HuH-7.5 (cell line): Measurements from ENCODE around the gene MYPN.
"Not testable (repeated sequence)": the region's sequence is repeated elsewhere in the genome, so short reads cannot be mapped to it uniquely, and the experiment has no call there.

Experiments used
- DNase-seq: peaks from one replicate; pipeline ENCODE4 v3.0.0; 2011; ENCODE audit warnings: low spot score

Gene MYPN, protein sequence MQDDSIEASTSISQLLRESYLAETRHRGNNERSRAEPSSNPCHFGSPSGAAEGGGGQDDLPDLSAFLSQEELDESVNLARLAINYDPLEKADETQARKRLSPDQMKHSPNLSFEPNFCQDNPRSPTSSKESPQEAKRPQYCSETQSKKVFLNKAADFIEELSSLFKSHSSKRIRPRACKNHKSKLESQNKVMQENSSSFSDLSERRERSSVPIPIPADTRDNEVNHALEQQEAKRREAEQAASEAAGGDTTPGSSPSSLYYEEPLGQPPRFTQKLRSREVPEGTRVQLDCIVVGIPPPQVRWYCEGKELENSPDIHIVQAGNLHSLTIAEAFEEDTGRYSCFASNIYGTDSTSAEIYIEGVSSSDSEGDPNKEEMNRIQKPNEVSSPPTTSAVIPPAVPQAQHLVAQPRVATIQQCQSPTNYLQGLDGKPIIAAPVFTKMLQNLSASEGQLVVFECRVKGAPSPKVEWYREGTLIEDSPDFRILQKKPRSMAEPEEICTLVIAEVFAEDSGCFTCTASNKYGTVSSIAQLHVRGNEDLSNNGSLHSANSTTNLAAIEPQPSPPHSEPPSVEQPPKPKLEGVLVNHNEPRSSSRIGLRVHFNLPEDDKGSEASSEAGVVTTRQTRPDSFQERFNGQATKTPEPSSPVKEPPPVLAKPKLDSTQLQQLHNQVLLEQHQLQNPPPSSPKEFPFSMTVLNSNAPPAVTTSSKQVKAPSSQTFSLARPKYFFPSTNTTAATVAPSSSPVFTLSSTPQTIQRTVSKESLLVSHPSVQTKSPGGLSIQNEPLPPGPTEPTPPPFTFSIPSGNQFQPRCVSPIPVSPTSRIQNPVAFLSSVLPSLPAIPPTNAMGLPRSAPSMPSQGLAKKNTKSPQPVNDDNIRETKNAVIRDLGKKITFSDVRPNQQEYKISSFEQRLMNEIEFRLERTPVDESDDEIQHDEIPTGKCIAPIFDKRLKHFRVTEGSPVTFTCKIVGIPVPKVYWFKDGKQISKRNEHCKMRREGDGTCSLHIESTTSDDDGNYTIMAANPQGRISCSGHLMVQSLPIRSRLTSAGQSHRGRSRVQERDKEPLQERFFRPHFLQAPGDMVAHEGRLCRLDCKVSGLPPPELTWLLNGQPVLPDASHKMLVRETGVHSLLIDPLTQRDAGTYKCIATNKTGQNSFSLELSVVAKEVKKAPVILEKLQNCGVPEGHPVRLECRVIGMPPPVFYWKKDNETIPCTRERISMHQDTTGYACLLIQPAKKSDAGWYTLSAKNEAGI (N-terminal part only)

DNA sequence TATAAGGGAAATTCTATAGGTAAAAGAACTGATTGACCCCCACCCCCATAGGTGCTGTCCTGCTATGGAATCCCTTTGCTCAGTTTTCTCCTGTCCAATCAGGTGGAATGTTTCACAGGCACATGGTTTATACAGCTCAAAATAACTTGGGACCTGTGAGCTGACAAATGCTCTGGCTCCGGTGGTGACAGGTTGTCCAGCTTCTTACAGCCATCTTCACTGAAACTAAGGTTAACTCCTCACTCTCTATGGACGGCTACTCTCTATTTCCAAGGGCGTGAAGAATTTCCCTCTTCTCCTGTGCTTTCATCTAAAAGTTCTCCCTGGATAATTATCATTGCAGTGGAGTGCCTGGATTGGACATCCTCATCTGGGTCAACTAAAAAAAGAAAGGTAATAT, at the start of gene MYPN:
Gene MYPN (plus strand): TSS at position 158 of the 400 bp plus-strand sequence. CDS start 11,951 bp downstream, outside the sequence.
- DNase-seq: no peak

DNA sequence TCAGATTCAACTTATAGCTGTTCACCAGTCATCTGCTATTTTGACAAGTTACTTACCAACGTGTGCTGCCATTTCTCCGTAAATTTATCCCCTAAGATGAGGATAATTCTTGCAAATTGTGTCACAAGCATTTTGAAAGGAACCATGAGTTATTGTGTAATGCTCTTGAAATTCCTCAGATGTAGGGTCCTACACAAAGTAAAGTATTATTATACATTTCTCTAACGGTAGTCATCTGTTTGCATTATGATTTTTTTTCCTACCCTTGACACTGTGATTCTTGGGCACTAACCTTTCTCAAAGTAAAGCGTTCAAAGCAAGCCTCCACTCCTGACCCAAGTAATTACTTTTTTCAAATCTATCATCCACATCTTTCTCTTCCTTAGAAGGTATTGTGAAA, 42.3 kb upstream of the MYPN start:
- DNase-seq: no peak

DNA sequence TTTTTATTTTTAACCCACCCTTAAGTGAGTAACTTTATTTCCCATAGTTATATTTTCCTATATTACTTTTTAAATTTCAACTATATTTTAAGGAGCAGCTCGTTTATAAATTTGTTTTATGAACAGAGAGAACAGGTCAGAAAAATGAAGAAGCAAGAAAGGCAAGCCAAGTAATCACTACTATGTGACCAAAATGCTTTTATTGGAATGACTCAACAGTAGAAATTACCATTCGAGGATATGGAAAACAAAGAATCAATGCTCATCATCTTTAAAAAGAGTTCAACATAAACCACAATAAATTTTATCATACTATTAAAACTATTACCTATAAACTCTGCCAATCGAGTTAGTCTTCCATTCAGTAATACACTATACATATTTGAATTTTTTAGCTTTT, 41.8 kb upstream of the MYPN start:
- no peak for DNase-seq

DNA sequence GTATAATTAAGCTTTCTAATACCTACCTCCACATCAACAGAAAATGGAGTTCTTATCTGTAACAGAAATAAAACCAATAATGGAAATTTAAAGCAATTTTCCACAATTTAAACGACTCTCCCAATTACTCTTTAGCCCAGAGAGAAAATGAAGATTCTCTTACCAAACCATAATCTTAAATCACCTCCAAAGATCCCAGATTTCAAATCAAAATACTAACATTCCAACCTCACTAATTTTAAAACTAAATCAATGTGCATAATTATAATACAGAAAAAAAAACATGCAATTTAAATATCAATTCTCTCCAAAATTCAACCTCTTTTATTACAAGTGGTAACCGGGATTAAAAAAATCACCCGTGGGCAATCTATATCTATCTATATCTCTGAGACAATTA, 35.7 kb upstream of the MYPN start:
- no peak for DNase-seq

DNA sequence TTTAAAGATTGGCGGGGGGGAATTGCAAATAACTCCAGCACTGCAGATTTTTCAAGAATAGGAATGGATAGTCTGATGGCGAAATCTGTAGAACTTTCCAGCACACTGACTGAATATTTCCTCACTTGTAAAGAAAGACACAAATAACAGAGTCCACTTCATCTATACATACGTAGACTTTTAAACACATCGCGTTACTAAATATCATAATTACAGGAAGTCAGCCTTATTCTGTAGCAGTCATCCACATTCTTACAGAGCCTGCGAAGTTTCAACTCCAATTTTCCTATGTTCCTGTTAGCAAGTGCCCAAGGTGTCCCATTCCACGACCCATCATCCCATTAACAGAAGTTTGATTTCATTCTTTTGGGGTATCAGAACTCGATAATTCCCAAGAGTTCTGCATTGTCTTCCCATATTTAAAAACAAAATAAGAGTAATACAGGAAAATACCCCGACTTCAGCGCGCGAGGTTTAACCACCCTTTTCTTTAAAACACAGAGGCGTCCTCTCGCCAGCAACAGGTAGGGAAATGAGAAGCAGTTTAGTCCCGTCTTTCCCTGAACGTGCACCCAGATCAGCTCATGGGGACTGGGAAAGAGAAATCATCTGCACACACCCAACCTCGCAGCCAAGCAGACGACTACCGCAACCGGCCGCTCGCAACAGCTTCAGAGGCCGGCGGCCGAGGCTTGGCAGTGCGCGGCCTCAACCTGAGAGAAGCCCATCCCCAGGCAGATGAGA, 35.1 kb upstream of the MYPN start:
- no peak for DNase-seq

DNA sequence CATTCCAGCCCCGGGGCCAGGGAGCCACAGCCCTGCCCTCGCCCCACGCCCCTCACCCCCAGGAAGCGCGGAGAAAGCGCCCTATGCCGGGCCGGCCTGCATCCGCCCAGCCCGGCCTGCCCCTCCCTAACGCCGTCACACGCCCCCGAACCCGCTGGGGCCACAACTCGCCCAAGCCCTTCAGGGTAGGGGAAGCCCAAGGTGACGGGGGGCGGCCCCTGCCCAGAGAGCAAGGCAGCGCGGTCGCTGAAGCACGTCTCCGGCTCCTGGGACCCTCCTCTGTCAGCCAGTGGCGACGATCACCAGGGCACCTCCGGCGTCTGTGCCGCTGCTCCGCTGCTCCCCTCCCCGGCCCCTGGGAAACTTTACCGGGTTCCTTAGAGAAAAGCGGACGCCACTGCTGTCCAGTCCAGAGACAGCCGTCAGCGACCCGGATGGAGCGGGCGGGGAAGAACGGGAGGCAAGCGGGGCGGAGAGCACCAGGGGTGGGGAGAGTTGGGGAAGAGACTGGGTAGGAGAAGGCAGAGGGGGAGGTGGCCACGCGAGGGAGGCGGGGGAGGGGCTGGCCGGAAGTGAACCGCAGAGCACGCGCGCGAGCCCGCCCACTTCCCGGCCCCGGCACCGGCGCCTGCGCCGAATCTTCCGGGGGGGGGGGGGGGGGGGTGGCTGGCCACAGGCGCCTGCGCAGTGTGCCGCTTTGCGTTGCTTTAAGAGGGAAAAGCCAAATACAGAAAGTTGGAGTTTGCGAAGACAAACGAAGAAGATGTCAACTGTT, 34.3 kb upstream of the MYPN start, which contains the start of gene HERC4:
Gene HERC4 (minus strand): TSS at position 509 of the 775 bp plus-strand sequence. CDS start 2,175 bp downstream, outside the sequence.
- peak; percentile 82 for DNase-seq

DNA sequence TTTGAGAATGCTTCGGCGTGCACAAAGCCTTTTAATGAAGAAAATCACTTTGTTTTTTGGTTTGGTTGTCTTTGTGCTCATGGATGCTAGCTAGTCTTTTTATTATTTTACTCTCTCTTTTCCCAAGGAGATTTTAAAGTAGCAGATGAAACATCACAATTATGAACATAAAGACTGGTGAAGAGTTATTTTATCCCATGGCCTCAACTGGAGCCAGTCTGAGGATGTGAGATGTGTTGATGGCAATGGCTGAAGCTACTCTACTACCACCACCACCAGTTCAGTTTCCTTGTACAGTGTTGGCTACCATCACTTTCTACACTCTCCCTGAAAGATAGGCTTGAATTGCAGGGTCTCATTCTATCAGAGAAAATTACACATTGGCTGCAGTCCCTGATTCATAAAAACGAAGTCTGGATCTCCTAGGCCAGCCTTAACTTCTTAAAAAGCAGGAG, 33.7 kb upstream of the MYPN start:
- no peak for DNase-seq

DNA sequence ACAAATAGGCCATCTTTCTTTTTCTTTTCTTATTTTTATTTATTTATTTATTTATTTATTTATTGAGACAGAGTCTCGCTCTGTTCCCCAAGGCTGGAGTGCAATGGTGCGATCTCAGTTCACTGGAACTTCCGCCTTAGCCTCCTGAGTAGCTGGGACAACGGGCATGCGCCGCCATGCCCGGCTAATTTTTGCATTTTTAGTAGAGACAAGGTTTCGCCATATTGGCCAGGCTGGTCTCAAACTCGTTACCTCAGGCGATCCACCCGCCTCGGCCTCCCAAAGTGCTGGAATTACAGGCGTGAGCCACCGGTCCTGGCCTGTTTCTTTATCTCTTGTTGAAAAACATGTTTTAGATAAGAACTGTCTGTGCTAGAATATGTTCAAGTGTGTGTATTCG, 33.2 kb upstream of the MYPN start:
- DNase-seq: not testable (repeated sequence)

DNA sequence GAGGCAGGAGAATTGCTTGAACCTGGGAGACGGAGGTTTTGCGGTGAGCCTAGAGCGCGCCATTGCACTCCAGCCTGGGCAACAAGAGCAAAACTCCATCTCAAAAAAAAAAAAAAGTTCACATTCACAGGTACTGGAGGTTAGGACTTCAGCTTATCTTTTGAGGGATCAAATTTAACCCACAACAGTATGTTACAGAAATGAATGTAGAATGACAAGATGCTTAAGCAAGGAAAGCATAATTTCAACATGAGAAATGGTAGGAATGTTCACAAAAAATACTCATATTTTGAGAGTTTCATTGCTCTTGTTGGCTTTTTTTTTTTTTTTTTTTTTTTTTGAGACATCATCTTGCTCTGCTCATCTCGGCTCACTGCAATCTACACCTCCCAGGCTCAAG, 32.3 kb upstream of the MYPN start:
- no peak for DNase-seq

DNA sequence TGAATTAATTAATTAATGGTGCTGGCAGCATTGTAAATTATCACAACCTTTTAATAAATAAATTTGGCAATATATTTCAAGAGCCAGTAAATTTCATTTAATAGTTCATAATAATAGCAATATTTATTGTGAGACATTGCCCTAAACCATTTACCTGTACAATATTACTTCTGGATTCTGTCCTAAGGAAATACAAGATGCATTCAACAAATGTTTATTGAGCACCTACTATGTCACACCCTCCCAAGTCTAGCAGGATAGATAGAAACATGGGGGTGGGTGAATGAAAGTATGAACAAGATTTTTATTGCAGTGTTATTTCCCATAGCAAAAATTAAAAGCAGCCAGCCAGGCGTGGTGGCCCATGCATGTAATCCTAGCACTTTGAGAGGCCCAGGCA, 29.9 kb upstream of the MYPN start:
- no peak for DNase-seq

DNA sequence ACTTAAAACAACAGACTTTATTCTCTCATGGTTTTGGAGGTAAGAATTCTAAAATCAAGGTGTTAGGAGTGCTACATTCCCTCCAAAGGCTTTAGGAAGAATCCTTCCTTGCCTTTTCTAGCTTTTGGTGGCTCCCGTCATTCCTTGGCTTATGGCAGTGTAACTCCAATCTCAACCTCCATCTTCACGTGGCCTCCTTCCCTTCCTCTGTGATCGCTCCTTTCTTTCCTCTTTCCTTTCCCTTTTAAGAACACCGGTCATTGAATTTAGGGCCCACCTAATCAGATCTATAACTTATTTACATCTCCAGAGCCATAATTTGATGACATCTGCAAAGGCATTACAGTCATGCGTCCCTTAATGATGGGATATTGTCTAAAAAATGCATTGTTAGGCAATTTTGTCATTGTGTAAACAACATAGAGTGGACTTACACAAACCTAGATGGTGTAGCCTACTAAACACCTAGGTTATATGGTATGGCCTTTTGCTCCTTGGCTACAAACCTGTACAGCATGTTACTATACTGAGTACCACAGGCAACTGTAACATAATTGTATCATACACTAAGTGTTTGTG, 28.3 kb upstream of the MYPN start:
- DNase-seq: no peak

DNA sequence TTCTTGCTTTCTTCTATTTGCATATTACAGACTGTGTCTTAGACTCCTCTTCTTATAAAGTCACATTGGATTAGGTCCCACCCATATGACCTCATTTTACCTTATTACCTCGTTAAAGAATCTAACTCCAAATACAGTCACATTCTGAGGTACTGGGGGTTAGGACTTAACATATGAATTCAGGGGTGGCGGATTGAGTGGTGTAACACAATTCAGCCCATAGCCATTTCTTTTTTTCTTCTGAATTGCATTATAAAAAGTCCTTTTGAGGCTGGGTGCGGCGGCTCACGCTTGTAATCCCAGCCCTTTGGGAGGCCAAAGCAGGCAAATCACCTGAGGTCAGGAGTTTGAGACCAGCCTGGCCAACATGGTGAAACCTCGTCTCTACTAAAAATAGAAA, 27.4 kb upstream of the MYPN start:
- no peak for DNase-seq

DNA sequence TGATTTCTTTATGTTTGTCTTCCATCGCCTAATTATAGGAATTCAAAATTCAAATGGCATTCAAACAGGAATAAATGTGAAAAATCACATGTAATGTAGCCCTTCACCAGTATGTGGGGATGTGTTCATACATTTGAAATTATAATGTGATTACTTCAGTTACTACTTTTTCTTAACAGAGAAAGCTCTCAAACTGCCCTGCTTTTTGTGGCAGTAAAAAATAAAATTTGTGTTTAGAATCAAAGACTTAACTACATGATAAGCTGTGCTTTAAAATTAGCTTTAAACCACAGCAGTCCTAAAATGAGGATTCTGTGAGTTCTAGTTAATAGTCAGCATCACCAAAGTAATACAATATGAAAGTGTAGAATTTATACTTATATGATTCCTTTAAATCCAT, 26.4 kb upstream of the MYPN start:
- DNase-seq: no peak

DNA sequence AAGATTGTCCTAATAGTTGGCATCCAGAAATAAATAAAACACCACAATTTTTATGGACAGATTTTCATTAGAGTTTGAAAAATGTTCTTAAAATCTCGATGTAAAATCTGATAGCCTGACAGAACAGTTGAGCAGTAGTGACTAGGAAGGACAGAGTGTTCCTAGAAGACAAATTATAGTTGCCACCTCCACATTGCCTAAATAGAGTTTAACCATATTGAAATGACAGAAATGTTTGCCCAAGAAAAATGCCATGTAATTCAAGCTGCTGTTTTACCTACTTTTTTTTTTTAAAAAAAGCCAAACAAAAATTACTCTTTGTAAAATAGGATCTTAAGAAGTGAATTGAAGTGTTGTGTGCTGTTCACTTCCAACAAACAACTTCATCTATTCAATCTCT, 25.3 kb upstream of the MYPN start:
- DNase-seq: no peak

DNA sequence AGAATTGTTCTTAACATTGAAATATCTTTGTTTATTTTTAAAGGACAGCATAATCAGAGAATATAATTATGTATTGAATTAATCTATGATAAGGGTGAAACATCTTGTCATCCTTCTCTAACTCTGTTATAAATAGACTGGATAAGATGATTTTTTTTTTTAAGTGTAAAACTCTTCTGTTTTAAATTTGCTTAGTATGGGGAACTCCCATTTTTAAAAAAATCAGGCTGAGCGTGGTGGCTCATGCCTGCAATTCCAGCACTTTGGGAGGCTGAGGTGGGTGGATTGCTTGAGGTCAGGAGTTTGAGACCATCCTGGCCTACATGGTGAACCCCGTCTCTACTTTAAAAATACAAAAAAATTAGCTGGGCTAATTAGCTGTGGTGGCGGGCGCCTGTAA, 24.8 kb upstream of the MYPN start:
- no peak for DNase-seq

DNA sequence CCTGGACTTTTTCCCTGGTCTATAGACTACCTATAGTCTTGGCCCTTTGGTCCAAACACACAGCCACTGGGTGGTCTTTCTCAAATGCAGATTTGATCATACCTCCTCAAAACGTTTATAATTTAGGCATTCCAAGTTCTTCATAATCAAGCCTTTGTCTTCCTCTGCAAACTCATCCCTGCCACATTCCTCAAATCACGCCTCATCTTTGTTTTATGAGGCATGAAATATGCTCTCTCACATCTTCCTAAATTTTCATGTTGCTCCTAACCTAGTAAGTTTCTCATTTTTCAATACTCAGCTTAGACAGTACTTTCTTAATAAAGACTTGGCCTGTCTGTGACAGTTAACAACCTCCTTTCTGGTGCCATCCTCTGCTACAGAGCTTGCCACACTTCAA, 23.3 kb upstream of the MYPN start:
- DNase-seq: no peak

DNA sequence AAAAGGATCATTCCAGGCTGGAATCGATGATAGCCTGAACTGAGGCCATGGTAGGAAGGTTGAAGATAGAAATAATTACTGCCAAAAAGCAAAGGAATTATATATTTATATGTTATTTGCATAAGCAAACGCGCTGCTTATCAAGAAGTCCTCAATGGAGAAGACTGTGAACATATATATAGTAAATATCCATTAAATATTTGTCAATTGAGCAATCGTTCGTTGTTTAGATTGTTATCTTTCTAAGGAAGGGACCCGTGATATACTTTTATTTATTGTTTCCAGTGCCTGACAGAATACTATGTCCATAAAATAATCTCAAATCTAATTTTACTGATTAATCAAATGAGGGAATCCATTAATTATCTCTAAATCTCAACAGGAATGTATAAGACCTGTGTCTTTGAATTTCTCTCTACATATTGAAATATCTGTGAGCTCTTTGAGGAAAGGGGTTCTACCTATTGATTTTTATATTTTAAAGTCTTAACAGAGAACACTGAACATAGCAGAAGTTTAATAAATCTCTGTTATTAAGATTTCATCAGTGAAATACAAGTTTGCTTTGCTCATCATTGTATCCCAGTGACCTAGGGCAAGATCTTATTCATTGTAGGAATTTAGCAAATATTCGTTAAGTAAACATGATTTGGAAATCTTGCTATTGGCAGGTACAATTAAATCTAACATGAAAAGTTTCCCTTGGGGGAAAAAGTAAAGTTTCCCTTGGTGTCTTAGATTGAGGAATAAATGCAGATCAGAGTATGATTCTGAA, 22.2 kb upstream of the MYPN start:
- DNase-seq: no peak

DNA sequence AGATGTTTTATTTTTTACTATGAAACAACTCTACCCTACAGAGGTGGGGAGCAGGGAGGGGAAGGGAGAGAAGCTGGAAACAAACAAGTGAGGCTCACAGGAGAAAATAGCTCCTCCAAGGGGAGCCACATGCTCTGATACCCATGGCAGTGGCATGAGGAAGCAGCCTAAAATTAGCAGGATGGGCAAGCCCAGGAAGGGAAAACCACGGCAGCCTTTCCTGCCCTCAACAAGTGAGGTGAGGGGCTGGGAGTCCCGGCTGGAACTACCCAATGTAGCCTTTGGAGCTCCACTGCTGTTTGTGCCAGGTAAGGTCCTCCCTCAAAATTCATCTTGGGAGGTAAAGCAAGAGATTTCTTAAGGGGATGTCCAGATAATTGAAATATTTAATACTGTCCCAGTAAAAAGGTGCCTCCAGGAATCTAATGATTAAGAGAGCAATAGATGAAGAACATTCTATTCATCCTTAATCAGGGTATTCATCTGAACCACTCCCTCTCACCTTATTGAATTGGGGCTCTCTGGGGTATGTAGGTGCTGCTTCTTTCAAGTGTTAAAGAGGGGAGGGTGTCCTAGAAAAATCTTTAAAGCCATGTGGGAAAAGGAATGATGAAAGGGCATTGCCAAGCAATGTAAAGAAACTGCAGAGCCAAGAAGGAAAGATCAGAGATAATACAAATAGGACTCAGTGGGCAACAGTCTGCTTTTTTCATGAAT, 21.4 kb upstream of the MYPN start:
- no peak for DNase-seq

DNA sequence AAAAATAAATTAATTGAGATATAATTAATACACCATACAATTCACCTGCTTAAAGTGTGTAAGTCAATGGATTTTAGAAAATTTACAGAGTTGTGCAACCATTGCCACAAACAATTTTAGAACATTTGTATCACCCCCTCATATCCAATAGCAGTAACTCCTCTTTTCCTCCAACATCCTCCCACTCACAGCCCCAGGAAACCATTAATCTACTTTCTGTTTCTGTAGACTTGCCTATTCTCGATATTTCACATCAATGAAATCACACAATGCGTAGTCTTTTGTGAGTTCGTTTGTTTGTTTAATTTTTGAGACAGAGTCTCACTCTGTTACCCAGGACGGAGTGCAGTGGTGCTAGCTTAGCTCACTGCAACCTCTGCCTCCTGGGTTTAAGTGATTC, 20.5 kb upstream of the MYPN start:
- DNase-seq: no peak
